GM23248 (cell line): ENCODE results near the gene HPN.

Source experiments
- EZH2 ChIP-seq: fragments of 200-600 bp; sonication (generic); IDR thresholded peaks from 2 replicates; pipeline ENCODE4 v1.6.1; 2018; ENCODE audit warnings: antibody characterized with exemption, mild to moderate bottlenecking; ENCODE audit not compliant: insufficient read depth, poor library complexity, severe bottlenecking
- EZH2phosphoT487 ChIP-seq: fragments of 200-600 bp; sonication (generic); IDR thresholded peaks from 2 replicates; pipeline ENCODE4 v1.6.1; 2018; ENCODE audit warnings: antibody characterized with exemption, moderate library complexity, mild to moderate bottlenecking, low read depth; ENCODE audit not compliant: insufficient read depth

- TF ChIP-seq EZH2 (no peak), EZH2phosphoT487 (no peak)
Measured at GRCh38 chr19:35075202-35076025, 33.9 kb downstream of the HPN start.
